OCI-LY3 (cell line): ENCODE measurements around the gene NEK10.

Experiments
- CTCF ChIP-seq: fragments of 200-600, 300-600 bp; sonication (generic); IDR thresholded peaks from 2 replicates; pipeline ENCODE4 v1.5.1; 2014; ENCODE audit warnings: antibody characterized with exemption, low read length, low read depth
- EZH2phosphoT487 ChIP-seq: fragments of 200-600 bp; shearing (Covaris generic); IDR thresholded peaks from 2 replicates; pipeline ENCODE4 v1.6.1; 2018; ENCODE audit warnings: antibody characterized with exemption, mixed run types, low read depth

- TF ChIP-seq CTCF, result no peak
- TF ChIP-seq EZH2phosphoT487, result no peak
These were observed 15.0 kb upstream of the NEK10 start for GRCh38 chr3:27384191-27384590.
